Prostate gland (tissue), 2 donors: ENCODE measurements around the gene RASGRP1.

Experiments
- CTCF ChIP-seq, 4 experiments: fragments of 200-600 bp in 2 of 4; fragments of 450-650 bp in 2 of 4; sonication (generic) in 2 of 4; IDR thresholded peaks; 1 replicate in 3 of 4; 2 replicates in 1 of 4; pipeline ENCODE4 v1.5.1; 2016 to 2019; ENCODE audit warnings: antibody characterized with exemption in 4 of 4, mild to moderate bottlenecking in 2 of 4, moderate library complexity in 2 of 4
- POLR2A ChIP-seq: fragments of 450-650 bp; IDR thresholded peaks from one replicate; pipeline ENCODE4 v1.6.1; 2016; ENCODE audit warnings: antibody characterized with exemption, mild to moderate bottlenecking
- POLR2AphosphoS5 ChIP-seq: sonication (generic); formaldehyde crosslinking; IDR thresholded peaks from one replicate; pipeline ENCODE4 v1.6.1; 2017; ENCODE audit warnings: antibody characterized with exemption

DNA sequence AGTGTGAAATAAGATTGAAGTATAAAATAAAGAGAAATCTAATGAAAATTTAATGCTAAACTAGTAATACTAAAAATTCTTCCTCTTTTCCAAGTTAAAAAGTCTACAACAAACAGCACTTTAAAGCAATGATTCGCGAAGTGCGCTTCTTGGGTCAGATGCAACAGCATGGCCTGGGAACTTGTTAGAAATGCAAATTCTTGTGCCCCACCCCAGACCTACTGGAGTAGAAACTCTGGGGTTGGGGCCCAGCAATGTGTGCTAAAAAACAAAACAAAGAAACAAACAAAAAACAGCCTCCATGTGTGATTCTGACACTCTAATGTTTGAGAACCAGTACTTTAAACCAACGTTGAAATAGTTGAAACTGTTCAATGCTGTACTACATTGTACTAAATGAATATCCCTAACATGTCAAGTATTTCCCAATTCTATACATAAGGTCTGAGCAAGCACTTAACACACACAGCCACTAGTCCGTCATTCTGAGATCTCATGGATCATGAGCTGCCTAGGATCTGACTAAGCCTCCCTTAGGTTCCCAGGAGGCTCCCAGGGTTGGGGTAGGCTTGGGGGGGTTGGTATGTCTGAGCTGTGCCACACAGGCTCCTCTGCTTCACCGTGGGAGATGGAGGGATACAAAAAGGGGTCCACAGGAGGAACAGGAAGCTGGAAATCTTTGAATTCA, 6.1 kb downstream of the RASGRP1 start:
- no peak for TF ChIP-seq CTCF (IDR thresholded peaks at IDR 0.05)
- TF ChIP-seq POLR2A, result no peak
- TF ChIP-seq POLR2AphosphoS5, result no peak
